MM.1S (cell line): ENCODE data around the gene MAGI3.

ENCODE experiments used
- DNase-seq: peaks from one replicate; pipeline ENCODE4 v3.0.0-alpha.2; 2015
- H2AFZ ChIP-seq: fragments of 300-600 bp; sonication (generic); 2 replicates; pipeline ENCODE4 v1.6.0; 2016; ENCODE audit warnings: antibody characterized with exemption, low read length
- H3F3A ChIP-seq: fragments of 300-600 bp; sonication (generic); 2 replicates; pipeline ENCODE4 v1.6.1; 2016; ENCODE audit warnings: mild to moderate bottlenecking, antibody characterized with exemption, low read length, moderate library complexity, mixed read lengths; ENCODE audit not compliant: insufficient read depth
- H3K27ac ChIP-seq: fragments of 300-600 bp; sonication (generic); 2 replicates; pipeline ENCODE4 v1.5.1; 2016; ENCODE audit warnings: mild to moderate bottlenecking, low read length
- H3K27me3 ChIP-seq: fragments of 300-600 bp; sonication (generic); replicated peaks from 2 replicates; pipeline ENCODE4 v1.6.0; 2016; ENCODE audit warnings: low read length; ENCODE audit not compliant: insufficient read depth
- H3K36me3 ChIP-seq: fragments of 300-600 bp; sonication (generic); replicated peaks from 2 replicates; pipeline ENCODE4 v1.6.1; 2016; ENCODE audit warnings: mild to moderate bottlenecking, low read length, mixed read lengths; ENCODE audit not compliant: insufficient read depth
- H3K4me1 ChIP-seq: fragments of 300-600 bp; sonication (generic); 2 replicates; pipeline ENCODE4 v1.6.1; 2016; ENCODE audit warnings: low read length, mixed read lengths
- H3K4me2 ChIP-seq: fragments of 300-600 bp; sonication (generic); 2 replicates; pipeline ENCODE4 v1.6.0; 2016; ENCODE audit warnings: low read depth, low read length
- H3K4me3 ChIP-seq: fragments of 300-600 bp; sonication (generic); 2 replicates; pipeline ENCODE4 v1.5.1; 2016; ENCODE audit warnings: low read length, mixed read lengths
- H3K79me2 ChIP-seq: fragments of 300-600 bp; sonication (generic); 2 replicates; pipeline ENCODE4 v1.6.1; 2016; ENCODE audit warnings: mixed run types, low read length, mixed read lengths
- H3K9ac ChIP-seq: fragments of 300-600 bp; sonication (generic); 2 replicates; pipeline ENCODE4 v1.6.1; 2016; ENCODE audit warnings: low read length, mixed read lengths
- H3K9me2 ChIP-seq: fragments of 300-600 bp; sonication (generic); replicated peaks from 2 replicates; pipeline ENCODE4 v1.6.1; 2016; ENCODE audit warnings: mild to moderate bottlenecking, low read length, mixed read lengths; ENCODE audit not compliant: insufficient read depth
- H3K9me3 ChIP-seq: fragments of 300-600 bp; sonication (generic); replicated peaks from 2 replicates; pipeline ENCODE4 v1.6.1; 2016; ENCODE audit warnings: mild to moderate bottlenecking, low read length, mixed read lengths; ENCODE audit not compliant: insufficient read depth
- H4K20me1 ChIP-seq: fragments of 300-600 bp; sonication (generic); 2 replicates; pipeline ENCODE4 v1.6.1; 2016; ENCODE audit warnings: mild to moderate bottlenecking, low read length, moderate library complexity, mixed read lengths; ENCODE audit not compliant: insufficient read depth
- CTCF ChIP-seq: fragments of 300-600 bp; sonication (generic); IDR thresholded peaks from 2 replicates; pipeline ENCODE4 v1.5.1; 2016; ENCODE audit warnings: antibody characterized with exemption, low read length, mixed read lengths
- EZH2 ChIP-seq: fragments of 300-600 bp; sonication (generic); optimal IDR thresholded peaks from 2 replicates; pipeline ENCODE3; 2017; ENCODE audit warnings: low read depth, mild to moderate bottlenecking, antibody characterized with exemption, low read length, mixed read lengths
- EZH2phosphoT487 ChIP-seq: fragments of 300-600 bp; sonication (generic); IDR thresholded peaks from 2 replicates; pipeline ENCODE4 v1.6.1; 2018; ENCODE audit warnings: antibody characterized with exemption, low read length

The MAGI3 gene

GRCh38 chr1:113534875-113535274 is 144.6 kb downstream of the MAGI3 start:
- H3K4me2 ChIP-seq: no peak overlapping the region
- no peak overlapping the region for H2AFZ ChIP-seq
- no peak for DNase-seq

GRCh38 chr1:113536182-113536780 is 146.0 kb downstream of the MAGI3 start:
- H3K27ac ChIP-seq: no peak overlapping the region
- H3K27me3 ChIP-seq: no peaks in the 10 kb centered on the region
- H3F3A ChIP-seq: no peaks in the 10 kb centered on the region
- H3K9ac ChIP-seq: no peak overlapping the region
- H3K4me2 ChIP-seq: no peak overlapping the region
- no peak for DNase-seq
- no peaks in the 10 kb centered on the region for H3K4me1 ChIP-seq
- no peak overlapping the region for H2AFZ ChIP-seq
- H3K9me3 ChIP-seq: no peaks in the 10 kb centered on the region
- H3K36me3 ChIP-seq: no peaks in the 10 kb centered on the region
- no peaks in the 10 kb centered on the region for H3K9me2 ChIP-seq
- TF ChIP-seq EZH2 (no peak), CTCF (no peak), EZH2phosphoT487 (no peak)
- no peaks in the 10 kb centered on the region for H4K20me1 ChIP-seq
- H3K79me2 ChIP-seq: no peaks in the 10 kb centered on the region
- H3K4me3 ChIP-seq: no peak overlapping the region

More at GRCh38 chr1:113534875-113535274, 144.6 kb downstream of the MAGI3 start:
- no peaks in the 10 kb centered on the region for H3K27me3 ChIP-seq
- no peaks in the 10 kb centered on the region for H3K79me2 ChIP-seq
- no peak overlapping the region for H3K4me3 ChIP-seq
- H3K27ac ChIP-seq: no peak overlapping the region
- H3K9ac ChIP-seq: no peak overlapping the region
- H4K20me1 ChIP-seq: no peaks in the 10 kb centered on the region
- no peaks in the 10 kb centered on the region for H3K4me1 ChIP-seq
- no peaks in the 10 kb centered on the region for H3K36me3 ChIP-seq
- H3K9me2 ChIP-seq: no peaks in the 10 kb centered on the region
- H3F3A ChIP-seq: no peaks in the 10 kb centered on the region
- no peaks in the 10 kb centered on the region for H3K9me3 ChIP-seq
- no peak for TF ChIP-seq EZH2

GRCh38 chr1:113538225-113538624 is 147.9 kb downstream of the MAGI3 start:
- DNase-seq: no peak
- Histone ChIP-seq H3K79me2 (no peaks in the 10 kb centered on the region), H2AFZ (no peak overlapping the region), H3F3A (no peaks in the 10 kb centered on the region), H3K4me2 (no peak overlapping the region), H3K27me3 (no peaks in the 10 kb centered on the region), H4K20me1 (no peaks in the 10 kb centered on the region), H3K9me3 (no peaks in the 10 kb centered on the region), H3K36me3 (no peaks in the 10 kb centered on the region), H3K4me1 (no peaks in the 10 kb centered on the region), H3K9me2 (no peaks in the 10 kb centered on the region), H3K27ac (no peak overlapping the region), H3K4me3 (no peak overlapping the region), H3K9ac (no peak overlapping the region)
- TF ChIP-seq EZH2 (no peak), CTCF (no peak), EZH2phosphoT487 (no peak)

- H3K9me3 ChIP-seq: no peaks in the 10 kb centered on the region
- no peak overlapping the region for H3K4me2 ChIP-seq
- no peak for TF ChIP-seq CTCF
- TF ChIP-seq EZH2: no peak
- TF ChIP-seq EZH2phosphoT487: no peak
- no peaks in the 10 kb centered on the region for H3K4me1 ChIP-seq
- H3F3A ChIP-seq: no peaks in the 10 kb centered on the region
- H3K27me3 ChIP-seq: no peaks in the 10 kb centered on the region
- peak; percentile 6 for DNase-seq
- no peaks in the 10 kb centered on the region for H4K20me1 ChIP-seq
- H3K4me3 ChIP-seq: no peak overlapping the region
- H3K9ac ChIP-seq: no peak overlapping the region
- no peak overlapping the region for H3K27ac ChIP-seq
- no peak overlapping the region for H2AFZ ChIP-seq
- no peaks in the 10 kb centered on the region for H3K36me3 ChIP-seq
- H3K79me2 ChIP-seq: no peaks in the 10 kb centered on the region
- no peaks in the 10 kb centered on the region for H3K9me2 ChIP-seq
These were observed 150.0 kb downstream of the MAGI3 start for GRCh38 chr1:113540335-113540734.
